Stomach (tissue), 9 donors: ENCODE data around the gene MLST8. TPM values are rescaled to one million over a fixed set of nuclear protein-coding genes. Genes with fewer than 3 reads are reported as not detected.
"Not testable (repeated sequence)": the region's sequence is repeated elsewhere in the genome, so short reads cannot be mapped to it uniquely, and the experiment has no call there.

Source experiments
- DNase-seq, 2 donors: peaks; one replicate each; pipeline versions ENCODE4 v3.0.0 to v3.0.0-alpha.2; 2013 to 2019
- H3K27ac ChIP-seq, 5 donors: fragments of 200-600 bp in 4 of 5; sonication (generic) in 4 of 5; one replicate each; pipeline ENCODE4 v1.5.1; 2013 to 2019; ENCODE audit warnings: mild to moderate bottlenecking in 1 of 5, moderate library complexity in 1 of 5
- H3K27me3 ChIP-seq, 3 donors: fragments of 200-600 bp; sonication (generic); one replicate each; pipeline ENCODE4 v1.5.1; 2017 to 2019; ENCODE audit warnings: mixed run types in 1 of 3
- H3K36me3 ChIP-seq, 4 donors: fragments of 200-600 bp; sonication (generic); 1 replicate in 3 of 4; 2 replicates in 1 of 4; pipeline ENCODE4 v1.5.1; 2016 to 2019
- H3K4me1 ChIP-seq, 4 donors: fragments of 200-600 bp; sonication (generic); one replicate each; pipeline ENCODE4 v1.5.1; 2016 to 2019
- H3K4me3 ChIP-seq, 4 donors: fragments of 200-600 bp; sonication (generic) in 3 of 4; one replicate each; pipeline ENCODE4 v1.5.1; 2016 to 2019; ENCODE audit warnings: mild to moderate bottlenecking in 1 of 4
- H3K9me3 ChIP-seq, 4 donors: fragments of 200-600 bp; sonication (generic); one replicate each; pipeline ENCODE4 v1.5.1; 2016 to 2019
- EP300 ChIP-seq: sonication (generic); formaldehyde crosslinking; IDR thresholded peaks from one replicate; pipeline ENCODE4 v1.6.1; 2017; ENCODE audit warnings: antibody characterized with exemption
- POLR2A ChIP-seq, 4 donors: fragments of 450-650 bp; IDR thresholded peaks; one replicate each; pipeline ENCODE4 v1.6.1; 2016; ENCODE audit warnings: antibody characterized with exemption in 4 of 4, control low read depth in 2 of 4, mild to moderate bottlenecking in 1 of 4, moderate library complexity in 1 of 4
- POLR2AphosphoS5 ChIP-seq, 3 donors: sonication (generic); formaldehyde crosslinking; IDR thresholded peaks; one replicate each; pipeline ENCODE4 v1.6.1; 2016; ENCODE audit warnings: antibody characterized with exemption in 3 of 3
- WGBS, 5 donors: extraction: QIAGEN DNeasy Blood & Tissue Kit in 3 of 5; methylation state at CpG; one replicate each; pipeline versions ENCODE4 v1.1.5 to v1.1.7; 2013 to 2018; 5-methylcytosine and 5-hydroxymethylcytosine counted together
- intact Hi-C: fragments of 100-400 bp; cut with DNase I; formaldehyde crosslinking; loops from one replicate; pipeline ENCODE4 v1.15.1; 2023; ENCODE audit warnings: low total_unique reads
- polyA plus RNA-seq, 3 donors: library from polyadenylated mRNA; stranded (reverse); fragments of 200-250 nt; gene quantifications; one replicate each; pipeline ENCODE4 v1.2.3, GENCODE V29; 2013
- total RNA-seq, 5 donors: library from RNA; depleted of rRNA; stranded (reverse); fragments of >200 nt; gene quantifications; one replicate each; pipeline versions ENCODE4 v1.1.0 to v1.2.3, GENCODE V29; 2014 to 2016
- TF ChIP-seq, protein P1 (sequence below), 7 experiments: fragments of 450-650 bp in 4 of 7; fragments of 200-600 bp in 3 of 7; sonication (generic) in 3 of 7; IDR thresholded peaks; one replicate each; pipeline ENCODE4 v1.5.1; 2016 to 2019; ENCODE audit warnings: antibody characterized with exemption in 7 of 7, control low read depth in 2 of 7, mild to moderate bottlenecking in 1 of 7
- donor health status: healthy with polysubstance abuse.
- donor health status: Bipolar disorder and iron deficiency.
- donor health status: healthy.

The MLST8 gene
- total and polyA plus RNA-seq, 8 donors: 7.5 to 235 (median 55.8) TPM

GRCh38 chr16:2198283-2198682 lies 7.0 kb upstream of the MLST8 start:
- H3K27ac ChIP-seq: no peak overlapping the region
- TF ChIP-seq POLR2A (IDR thresholded peaks at IDR 0.05) (no peak), EP300 (no peak), POLR2AphosphoS5 (IDR thresholded peaks at IDR 0.05) (no peak)
- TF ChIP-seq, protein P1, sequence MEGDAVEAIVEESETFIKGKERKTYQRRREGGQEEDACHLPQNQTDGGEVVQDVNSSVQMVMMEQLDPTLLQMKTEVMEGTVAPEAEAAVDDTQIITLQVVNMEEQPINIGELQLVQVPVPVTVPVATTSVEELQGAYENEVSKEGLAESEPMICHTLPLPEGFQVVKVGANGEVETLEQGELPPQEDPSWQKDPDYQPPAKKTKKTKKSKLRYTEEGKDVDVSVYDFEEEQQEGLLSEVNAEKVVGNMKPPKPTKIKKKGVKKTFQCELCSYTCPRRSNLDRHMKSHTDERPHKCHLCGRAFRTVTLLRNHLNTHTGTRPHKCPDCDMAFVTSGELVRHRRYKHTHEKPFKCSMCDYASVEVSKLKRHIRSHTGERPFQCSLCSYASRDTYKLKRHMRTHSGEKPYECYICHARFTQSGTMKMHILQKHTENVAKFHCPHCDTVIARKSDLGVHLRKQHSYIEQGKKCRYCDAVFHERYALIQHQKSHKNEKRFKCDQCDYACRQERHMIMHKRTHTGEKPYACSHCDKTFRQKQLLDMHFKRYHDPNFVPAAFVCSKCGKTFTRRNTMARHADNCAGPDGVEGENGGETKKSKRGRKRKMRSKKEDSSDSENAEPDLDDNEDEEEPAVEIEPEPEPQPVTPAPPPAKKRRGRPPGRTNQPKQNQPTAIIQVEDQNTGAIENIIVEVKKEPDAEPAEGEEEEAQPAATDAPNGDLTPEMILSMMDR (IDR thresholded peaks at IDR 0.05): no peak
- 47 to 67% (median 57%) methylated on average over 4 of the region's 4 CpGs for WGBS, 5 donors
- H3K27me3 ChIP-seq: peaks cover 6 to 59% (median 37%) of the 10 kb centered on the region in 3 donors
- H3K9me3 ChIP-seq: no peaks in the 10 kb centered on the region
- peaks cover 13 to 21% (median 19%) of the 10 kb centered on the region in 4 donors for H3K4me1 ChIP-seq
- no peak for DNase-seq
- intact Hi-C loops: loop anchor here (10.0 kb wide), 1 partner anchor 297 kb away; no protein-coding TSS in a partner anchor
- no peak overlapping the region for H3K4me3 ChIP-seq
- H3K36me3 ChIP-seq: no peaks in the 10 kb centered on the region

- peaks cover 6 to 51% (median 36%) of the 10 kb centered on the region in 3 donors for H3K27me3 ChIP-seq
- DNase-seq: no peak
- WGBS, 5 donors: 62 to 90% (median 77%) methylated on average over 4 to 5 of the region's 5 CpGs
- no peak overlapping the region for H3K27ac ChIP-seq
- peaks cover 13 to 21% (median 19%) of the 10 kb centered on the region in 4 donors for H3K4me1 ChIP-seq
- no peak for TF ChIP-seq POLR2AphosphoS5 (IDR thresholded peaks at IDR 0.05)
- TF ChIP-seq EP300: no peak
- TF ChIP-seq POLR2A (IDR thresholded peaks at IDR 0.05): no peak
- TF ChIP-seq, protein P1 (IDR thresholded peaks at IDR 0.05): no peak
- intact Hi-C loops: loop anchor here (10.0 kb wide), 1 partner anchor 296 kb away; no protein-coding TSS in a partner anchor
- H3K36me3 ChIP-seq: no peaks in the 10 kb centered on the region
- no peak overlapping the region for H3K4me3 ChIP-seq
- no peaks in the 10 kb centered on the region for H3K9me3 ChIP-seq
Observed at GRCh38 chr16:2199095-2199494, 6.2 kb upstream of the MLST8 start.

DNA sequence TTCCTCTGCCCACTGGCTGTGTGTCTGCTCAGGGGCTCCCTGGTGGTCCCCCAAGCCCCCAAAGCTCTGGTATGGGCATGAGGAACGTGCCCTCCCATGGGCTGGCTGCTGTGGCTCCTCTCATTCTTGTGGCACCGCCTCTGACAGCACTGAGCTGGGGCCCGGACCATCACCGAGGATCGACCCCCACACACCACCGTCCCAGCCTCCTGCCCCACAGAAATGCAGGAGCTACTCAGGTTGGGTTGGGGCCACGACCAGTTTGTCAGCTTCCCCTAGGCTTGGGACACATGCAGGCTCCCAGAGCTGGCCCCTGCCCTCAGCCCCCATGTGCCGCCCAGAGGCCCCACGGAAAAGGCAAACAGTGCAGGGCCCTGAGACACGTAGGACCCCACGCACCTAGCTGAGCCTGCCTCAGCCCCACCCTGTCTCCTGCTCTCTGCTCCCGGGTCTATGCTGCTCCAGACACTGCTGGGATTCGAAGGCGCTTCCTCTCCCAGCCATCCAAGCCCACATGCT lies 5.6 kb upstream of the MLST8 start:
- Histone ChIP-seq H3K27ac (no peak overlapping the region), H3K27me3 (peaks cover 6 to 45% (median 30%) of the 10 kb centered on the region in 3 donors), H3K4me1 (peaks cover 17 to 22% (median 20%) of the 10 kb centered on the region in 4 donors), H3K36me3 (no peaks in the 10 kb centered on the region), H3K9me3 (no peaks in the 10 kb centered on the region), H3K4me3 (no peak overlapping the region)
- TF ChIP-seq, protein P1 (IDR thresholded peaks at IDR 0.05): no peak
- TF ChIP-seq POLR2A (IDR thresholded peaks at IDR 0.05): no peak
- TF ChIP-seq POLR2AphosphoS5 (IDR thresholded peaks at IDR 0.05): no peak
- no peak for TF ChIP-seq EP300
- DNase-seq: no peak
- WGBS, 5 donors: 55 to 69% (median 57%) methylated on average over 9 to 14 of the region's 14 CpGs
- intact Hi-C loops: loop anchor here (10.0 kb wide), 2 partner anchors 55 to 295 kb away; partner anchors contain the start of gene ECI1

DNA sequence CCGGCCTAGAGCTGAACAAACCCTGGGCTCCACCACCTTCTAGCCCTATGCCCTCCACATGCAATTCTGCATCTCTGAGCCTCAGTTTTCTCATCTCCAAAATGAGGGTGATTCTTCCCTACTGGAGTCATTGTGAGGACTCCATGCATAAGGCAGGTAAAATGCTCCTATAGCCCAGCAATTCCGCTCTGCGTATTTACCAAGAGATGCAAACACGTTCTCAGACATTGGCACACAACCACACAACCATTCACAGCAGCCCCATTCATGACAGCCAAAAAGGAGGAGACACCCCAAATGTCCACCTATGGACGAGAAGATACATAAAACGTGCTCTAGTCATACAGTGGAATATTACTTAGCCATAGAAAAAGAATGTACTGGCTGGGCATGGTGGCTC lies 4.9 kb upstream of the MLST8 start:
- no peak for DNase-seq
- no peak overlapping the region for H3K4me3 ChIP-seq
- 82 to 83% (median 83%) methylated on average over 6 of the region's 6 CpGs for WGBS, 5 donors
- TF ChIP-seq EP300 (no peak), POLR2A (IDR thresholded peaks at IDR 0.05) (no peak)
- peaks cover 6 to 39% (median 24%) of the 10 kb centered on the region in 3 donors for H3K27me3 ChIP-seq
- intact Hi-C loops: loop anchor here (10.0 kb wide), 1 partner anchor 54 kb away; the partner anchor contains the start of gene ECI1
- no peaks in the 10 kb centered on the region for H3K36me3 ChIP-seq
- H3K27ac ChIP-seq: no peak overlapping the region
- peaks cover 17 to 20% (median 19%) of the 10 kb centered on the region in 4 donors for H3K4me1 ChIP-seq
- H3K9me3 ChIP-seq: no peaks in the 10 kb centered on the region

DNA sequence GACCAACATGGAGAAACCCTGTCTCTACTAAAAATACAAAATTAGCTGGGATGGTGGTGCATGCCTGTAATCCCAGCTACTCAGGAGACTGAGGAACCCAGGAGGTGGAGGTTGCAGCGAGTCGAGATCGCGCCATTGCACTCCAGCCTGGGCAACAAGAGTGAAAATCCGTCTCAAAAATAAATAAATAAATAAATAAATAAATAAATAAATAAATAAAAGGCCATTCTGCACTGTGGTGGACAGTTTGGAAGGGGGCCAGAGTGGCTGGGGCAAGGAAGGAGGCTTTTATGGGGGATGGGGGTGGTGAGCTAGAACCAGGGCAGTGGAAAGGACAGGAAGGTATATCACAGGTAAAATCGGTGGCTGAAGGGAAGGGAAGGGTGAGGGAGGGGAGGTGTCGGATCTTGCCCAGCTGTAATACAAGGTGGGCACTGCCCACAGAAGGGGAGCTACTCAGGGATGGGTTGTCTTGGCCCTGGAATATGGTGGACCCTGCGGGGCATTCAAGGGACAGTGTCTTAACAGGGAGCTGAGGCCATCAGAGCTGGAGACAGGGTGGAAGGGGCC lies 2.0 kb upstream of the MLST8 start:
- WGBS, 5 donors: 90 to 94% (median 92%) methylated on average over 8 of the region's 8 CpGs
- peaks cover 13 to 18% (median 15%) of the 10 kb centered on the region in 4 donors for H3K36me3 ChIP-seq
- H3K27me3 ChIP-seq: peaks cover 0 to 13% (median 0%) of the 10 kb centered on the region in 3 donors
- H3K27ac ChIP-seq, DNase-seq, H3K4me3 ChIP-seq, H3K9me3 ChIP-seq: not testable (repeated sequence)
- H3K4me1 ChIP-seq: peaks cover 12 to 28% (median 22%) of the 10 kb centered on the region in 4 donors
- intact Hi-C loops: loop anchor here (10.0 kb wide), 1 partner anchor 52 kb away; the partner anchor contains the start of gene ECI1
